HG02938 (cell line): ENCODE data around the gene CMTR1.
"Not testable (repeated sequence)": the region's sequence is repeated elsewhere in the genome, so short reads cannot be mapped to it uniquely, and the experiment has no call there.

Experiments
- ATAC-seq: cut with Tn5 transposase; IDR thresholded peaks from one replicate; pipeline ENCODE4 v1.9.1; 2021; ENCODE audit warnings: mild to moderate bottlenecking, moderate library complexity; ENCODE audit not compliant: unreplicated experiment

Gene CMTR1

DNA sequence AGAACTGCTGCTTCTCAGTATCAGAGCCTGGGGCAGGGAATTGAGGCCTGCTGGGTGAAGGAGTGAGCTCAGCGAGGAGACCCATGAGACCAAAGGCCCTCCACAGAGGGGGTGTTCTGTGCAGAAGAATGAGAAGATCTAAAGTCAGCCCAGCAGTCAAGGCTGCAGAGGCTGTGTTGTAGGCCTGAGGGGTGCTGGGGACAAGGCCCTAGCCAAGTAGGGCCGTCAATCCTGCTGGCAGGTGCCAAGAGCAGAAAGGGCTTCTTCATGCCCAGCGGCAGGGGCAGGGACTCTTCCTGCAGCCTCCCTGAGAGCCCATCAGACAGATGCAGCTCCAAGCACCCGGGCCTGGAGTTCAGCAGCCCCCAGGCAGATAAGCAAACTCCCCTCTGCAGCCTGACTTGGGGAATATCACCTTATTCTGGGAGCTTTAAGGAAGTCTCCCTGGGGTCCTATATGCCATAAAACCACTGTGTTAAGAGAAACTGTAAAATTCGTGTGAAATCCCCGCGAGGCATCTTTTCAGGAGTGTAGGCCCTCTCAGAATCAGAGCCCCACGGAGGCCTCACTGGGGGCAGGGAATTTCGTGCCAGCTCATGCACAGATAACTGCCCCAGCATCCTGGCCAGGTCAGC is 57.6 kb downstream of the CMTR1 start:
- ATAC-seq: no peak

DNA sequence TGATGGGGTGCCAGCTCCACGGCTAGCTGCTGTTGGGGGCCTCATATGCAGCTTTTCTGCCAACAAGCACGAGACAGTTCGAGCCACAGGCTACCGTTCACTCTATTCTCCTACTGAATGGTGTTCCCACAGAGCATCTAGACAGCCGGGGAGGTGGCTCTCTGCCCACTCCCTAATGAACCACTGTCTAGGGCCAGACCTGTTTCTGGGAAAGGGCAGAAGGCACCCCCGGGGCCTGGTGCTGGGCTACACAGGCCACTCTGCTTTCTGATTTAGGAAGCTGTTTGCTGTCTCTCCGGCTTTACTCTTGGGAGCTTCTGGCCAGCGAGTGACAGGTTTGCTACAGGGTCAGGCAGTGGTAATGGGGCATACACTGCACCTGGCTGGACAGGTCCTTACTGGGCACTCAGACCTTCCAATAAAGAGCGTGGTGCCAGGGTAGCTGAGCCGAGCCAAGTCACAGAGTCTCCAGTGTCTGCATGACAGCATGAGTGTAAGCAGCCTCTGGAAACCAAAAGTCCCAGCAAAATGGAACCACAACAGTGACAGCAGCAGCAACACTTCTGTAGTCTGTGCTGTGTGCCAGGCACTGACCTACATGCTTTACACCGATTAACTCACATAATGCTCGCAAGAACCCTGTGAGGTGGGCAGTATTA is 58.3 kb downstream of the CMTR1 start:
- no peak for ATAC-seq

DNA sequence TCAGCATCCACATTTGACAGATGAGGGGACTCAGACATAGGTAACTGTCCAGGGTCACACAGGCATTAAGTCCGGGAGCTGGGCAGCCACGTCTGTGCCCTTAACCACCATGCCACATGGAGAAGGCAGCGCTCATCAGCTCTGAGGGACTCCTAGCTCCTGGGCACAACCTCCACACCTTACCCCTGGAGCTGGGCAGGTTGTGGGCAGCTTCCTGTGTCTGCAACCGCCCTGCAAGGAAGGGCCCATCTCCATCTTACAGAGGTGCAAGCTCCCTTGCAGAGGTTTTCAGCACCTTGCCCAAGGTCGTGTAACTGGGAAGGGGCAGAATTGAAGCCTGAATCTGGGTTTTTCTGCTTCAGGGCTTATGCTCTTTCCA is 58.8 kb downstream of the CMTR1 start:
- no peak for ATAC-seq

DNA sequence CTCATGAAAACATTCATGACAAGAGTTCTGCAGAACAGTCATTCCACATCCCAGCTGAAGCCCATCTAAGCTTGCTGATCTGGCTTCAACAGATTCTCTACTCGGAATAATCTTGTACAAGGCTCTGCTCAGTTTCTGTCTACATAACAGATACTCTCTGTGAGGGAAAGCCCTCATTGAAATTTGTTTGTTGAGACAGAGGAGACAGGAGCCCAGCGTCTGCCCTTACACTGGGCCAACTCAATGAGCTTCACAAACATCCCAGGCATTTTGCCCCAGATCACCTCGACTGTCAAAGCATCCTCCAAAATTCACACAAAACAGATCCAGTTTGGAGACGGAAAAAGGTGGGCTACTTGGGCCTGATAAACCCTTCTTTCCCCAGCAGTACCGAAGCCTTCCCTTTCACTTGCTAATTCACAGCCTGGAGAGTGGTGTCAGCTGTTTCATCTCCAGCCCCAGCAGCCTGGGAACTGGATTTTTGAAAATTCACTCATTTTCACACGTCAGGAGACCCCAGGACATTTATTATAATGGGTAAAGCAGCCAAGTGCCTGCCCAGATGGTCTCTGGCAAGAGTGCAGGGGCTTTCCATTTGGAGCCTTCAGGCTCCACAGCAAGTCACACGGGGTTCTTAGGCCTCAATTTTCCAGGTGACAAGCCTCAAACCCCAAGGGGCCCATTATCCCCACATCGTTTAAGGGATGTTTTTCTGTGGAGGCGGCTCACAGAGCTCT is 59.4 kb downstream of the CMTR1 start:
- no peak for ATAC-seq

DNA sequence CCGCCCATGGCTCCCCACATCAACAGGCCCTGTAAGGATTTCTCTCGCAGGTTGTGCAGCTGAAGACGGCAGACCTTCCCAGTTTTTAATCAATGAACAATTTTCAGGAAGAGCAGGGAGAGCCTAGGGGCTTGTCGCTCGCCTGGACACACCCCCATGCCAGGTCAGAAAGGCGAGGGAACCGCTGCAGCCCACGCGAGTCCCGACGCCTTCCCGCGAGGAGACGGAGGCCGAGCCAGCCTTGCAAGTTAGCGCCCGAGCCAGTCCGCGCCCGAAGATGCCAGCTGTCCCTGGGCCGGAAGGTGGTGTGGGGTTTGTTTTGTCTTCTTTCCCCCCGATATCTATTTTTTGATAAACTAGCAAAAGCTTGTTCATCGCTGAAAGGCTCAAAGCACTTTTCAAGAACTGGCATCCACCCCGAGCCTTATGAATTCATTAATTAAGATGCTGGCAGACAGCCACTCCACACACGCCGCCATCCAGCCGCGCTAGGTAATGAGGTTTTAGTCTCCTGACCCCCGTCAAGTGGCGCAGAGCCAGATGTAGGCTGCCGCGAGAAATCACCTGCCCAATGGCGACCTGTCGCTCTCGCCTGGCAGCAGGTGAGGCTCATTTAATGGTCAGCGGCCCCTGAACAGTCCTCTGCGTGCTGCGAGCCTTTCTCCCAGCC is 60.1 kb downstream of the CMTR1 start:
- no peak for ATAC-seq

DNA sequence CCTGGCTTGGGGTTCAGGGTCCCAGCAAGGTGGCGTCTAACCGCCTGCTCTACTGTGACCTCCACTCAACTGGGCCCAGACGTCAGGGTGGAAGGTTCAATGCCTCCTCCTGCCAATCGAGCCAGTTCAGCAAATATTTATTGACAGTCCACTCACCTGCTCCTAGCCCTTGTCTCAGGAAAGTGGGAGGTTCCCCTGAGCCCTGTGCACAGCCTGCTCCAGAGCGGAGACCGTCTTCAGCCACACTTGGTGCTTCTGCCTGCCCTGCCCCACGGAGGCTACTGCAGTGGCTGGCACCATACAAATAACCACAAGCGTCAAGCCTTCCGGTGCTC is 60.6 kb downstream of the CMTR1 start:
- no peak for ATAC-seq

DNA sequence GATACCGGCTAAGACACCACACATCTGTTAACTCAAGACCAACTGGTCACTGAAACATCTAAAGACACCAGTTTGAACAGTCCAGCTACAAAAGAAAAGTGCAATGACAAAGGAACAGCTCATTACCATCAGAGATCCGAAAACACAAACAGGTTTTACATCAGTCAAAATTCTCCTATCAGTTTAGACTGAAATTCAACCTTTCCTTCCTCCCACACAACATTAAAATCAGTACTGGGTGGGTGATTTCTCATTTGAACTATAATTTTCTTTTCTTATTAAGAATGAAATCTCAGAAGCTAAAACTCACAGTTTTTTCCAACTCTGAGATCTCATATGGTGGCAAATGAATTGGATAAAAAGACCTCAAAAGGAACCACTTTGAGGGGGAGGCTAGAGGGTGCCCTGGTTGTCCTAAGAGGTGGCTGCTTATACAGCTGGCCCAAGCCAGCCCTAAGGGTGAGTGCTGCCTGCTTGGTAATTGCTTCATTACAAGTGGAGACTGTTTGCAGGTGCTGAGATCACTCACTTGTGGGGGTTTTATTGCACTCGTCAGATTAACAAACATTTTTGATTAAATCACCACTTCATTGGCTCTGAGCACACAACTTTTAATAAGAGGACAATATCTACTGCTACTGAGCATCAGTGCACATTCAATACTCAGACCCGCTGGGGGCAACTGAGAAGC is 62.4 kb downstream of the CMTR1 start:
- ATAC-seq: no peak

DNA sequence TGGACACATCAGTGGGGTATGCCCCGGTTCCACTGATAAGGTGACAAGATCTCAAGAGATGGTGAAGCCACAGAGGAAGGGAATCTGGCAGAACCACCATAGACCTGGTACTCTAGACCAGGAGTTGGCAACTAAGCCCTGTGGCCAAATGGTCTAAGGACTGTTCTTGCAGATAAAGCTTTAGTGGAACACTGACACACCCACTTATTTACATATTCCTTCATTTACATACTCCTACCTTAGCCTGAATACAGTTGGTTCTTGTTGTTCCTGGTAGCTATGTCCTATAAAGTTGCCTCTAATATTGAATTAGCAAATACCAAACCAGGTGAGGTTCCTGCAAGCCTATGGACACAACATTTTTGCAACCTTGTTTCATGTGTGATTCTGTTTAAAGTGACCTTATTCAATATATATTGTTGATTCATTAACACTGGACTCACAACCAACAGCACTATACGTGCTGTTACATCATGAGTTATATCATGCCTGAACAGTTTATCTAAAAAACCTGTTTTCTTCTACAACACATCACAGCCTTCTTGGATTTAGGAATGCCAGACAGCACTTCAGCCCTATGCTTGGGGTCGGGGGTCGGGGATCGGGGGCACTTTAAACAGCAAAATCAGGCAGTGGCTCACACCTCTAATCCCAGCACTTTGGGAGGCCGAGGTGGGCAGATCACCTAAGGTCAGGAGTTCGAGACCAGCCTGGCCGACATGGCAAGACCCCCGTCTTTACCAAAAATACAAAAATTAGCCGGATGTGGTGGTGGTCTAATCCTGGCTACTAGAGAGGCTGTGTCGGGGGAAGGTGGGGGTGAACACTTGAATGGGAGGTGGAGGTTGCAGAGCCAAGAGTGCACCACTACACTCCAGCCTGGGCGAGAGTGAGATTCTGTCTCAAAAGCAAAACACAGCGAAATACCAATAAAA is 64.2 kb downstream of the CMTR1 start:
- no peak for ATAC-seq

DNA sequence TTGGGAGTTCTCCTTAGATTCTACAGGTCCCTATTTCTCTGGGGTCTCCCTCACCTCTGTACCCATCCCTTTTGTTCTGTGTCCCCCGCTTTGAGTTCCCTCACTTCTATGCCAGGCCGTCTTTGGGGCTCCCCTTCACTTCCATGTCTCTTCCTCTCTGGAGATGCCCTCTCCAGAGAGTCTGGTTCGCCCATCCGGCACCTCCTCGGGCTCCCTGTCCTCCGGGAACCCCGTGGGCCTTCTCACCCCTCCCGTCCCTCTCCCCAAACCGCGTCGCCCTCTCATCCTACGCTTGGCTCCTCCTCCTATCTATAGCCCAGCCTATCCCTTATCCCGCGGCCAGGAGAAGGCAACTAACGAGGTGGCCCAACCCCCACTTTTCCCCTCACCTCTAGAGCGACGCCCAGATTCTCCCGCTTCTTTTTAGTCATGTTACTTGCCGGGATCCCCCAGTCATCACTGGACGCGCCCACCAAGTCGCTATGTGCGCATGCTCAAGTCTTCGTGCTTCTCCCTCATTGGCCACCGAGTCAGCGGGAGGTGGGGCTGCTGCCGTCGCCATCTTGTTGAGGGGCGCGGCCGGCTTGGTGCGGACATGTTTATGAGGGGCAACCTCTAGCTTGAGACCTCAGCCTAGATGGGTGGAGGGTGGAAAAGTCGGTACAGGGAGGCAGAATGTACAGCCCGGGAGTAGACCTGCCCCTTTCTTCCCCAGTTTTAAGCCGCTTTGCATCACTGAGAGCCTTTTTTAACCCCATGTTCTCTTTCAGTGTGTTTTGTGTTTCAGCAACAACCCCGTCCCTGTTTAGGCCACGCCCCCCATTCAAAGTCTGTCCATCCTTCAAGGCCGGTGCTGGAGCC is 66.6 kb downstream of the CMTR1 start, which contains the start of gene CCDC167:
CCDC167 (minus strand) TSS at position 461 of the 861 bp plus-strand sequence; CDS start at position 431, 30 bp downstream.
- peak; percentile 84 for ATAC-seq

DNA sequence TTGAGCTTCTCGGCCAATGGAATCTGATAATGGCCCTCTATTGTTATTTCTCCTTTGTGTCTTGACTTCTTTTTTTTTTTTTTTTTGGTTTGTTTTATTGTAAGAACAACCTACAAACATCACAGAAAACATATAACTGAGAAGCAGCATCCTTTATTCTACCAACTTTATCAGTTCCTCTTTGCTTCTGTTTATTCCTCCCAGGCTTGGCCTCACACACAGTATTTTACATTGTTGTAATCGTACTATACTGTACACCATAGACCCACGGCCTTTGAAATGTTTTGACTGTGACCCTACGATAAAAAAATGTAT is 67.2 kb downstream of the CMTR1 start:
- no peak for ATAC-seq

DNA sequence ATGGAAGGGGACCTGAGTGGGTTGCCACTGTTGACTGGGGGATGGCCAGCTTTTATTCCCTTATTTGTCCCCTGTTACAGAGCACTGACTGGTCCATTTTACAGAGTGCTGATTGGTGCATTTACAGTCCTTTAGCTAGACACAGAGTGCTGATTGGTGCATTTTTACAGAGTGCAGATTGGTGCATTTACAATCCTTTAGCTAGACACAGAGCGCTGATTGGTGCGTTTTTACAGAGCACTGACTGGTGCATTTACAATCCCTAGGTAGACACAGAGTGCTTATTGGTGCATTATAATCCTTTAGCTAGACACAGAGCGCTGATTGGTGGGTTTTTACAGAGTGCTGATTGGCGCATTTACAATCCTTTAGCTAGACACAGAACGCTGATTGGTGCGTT is 67.9 kb downstream of the CMTR1 start:
- not testable (repeated sequence) for ATAC-seq

DNA sequence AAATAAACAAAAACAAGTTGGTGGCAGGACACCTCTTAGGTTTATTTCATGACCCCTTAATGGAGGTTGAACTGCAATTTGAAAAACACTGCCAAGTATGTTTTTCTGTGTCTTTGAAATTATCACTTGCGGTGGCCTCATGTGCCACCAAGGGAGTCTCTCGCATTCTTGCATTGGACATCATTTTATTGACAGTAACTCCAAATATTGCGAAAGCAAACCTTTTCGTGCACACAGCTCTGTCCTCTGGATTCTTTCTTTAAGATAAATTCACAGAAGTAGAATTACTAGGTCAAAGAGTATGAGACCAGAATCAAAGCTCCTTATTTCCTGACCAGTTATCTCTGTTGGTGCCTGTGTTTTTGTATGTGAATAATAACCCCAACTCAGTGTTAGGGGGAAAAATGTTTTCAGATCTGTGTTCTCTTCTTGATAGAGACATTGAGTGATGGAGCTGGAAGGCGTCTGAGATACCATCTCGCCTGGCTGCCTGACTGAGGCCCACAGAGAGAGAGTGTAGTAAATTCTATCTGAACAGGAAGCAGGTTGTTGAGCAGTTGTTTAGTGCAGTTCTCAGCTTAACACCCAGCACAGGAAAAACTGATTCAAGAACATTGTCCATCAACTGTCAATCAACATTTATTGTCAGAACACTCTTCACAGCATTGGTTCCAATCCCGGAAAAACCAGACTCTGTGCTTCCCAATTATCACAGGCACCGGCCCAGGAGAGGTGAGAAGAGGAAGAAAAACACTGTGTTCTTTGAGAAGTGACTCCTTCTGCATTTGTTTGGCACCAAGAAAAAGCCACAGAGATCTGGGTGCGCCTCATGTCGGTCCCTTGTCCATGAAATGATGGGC is 68.8 kb downstream of the CMTR1 start:
- no peak for ATAC-seq

DNA sequence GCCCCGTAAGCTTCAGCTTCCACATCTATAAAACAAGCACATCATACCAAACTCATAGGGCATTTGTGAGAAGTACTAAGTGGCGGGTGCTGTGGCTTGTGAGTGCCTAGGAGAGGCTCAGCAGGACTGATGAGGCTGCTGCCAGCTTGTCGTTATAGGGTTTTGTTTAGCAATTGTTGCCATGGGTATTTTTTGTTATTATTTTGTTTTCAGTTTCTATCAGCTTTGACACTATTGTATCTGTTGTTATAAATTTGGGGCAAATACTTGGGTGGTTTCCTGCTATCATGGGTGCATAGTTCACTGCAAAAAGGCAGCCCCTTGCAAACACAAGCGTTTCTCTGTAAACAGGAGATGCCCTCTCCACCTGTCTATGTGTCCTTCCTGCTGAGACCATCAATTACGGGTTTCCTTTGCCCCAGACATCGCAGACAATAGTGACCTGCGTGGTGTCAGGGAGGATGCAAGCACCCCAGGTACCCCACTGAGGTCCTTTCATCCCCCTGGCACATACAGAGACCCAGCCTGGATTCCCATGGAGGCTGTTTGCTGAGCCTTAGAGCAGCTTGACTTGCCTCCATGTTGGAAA is 69.8 kb downstream of the CMTR1 start:
- ATAC-seq: no peak

DNA sequence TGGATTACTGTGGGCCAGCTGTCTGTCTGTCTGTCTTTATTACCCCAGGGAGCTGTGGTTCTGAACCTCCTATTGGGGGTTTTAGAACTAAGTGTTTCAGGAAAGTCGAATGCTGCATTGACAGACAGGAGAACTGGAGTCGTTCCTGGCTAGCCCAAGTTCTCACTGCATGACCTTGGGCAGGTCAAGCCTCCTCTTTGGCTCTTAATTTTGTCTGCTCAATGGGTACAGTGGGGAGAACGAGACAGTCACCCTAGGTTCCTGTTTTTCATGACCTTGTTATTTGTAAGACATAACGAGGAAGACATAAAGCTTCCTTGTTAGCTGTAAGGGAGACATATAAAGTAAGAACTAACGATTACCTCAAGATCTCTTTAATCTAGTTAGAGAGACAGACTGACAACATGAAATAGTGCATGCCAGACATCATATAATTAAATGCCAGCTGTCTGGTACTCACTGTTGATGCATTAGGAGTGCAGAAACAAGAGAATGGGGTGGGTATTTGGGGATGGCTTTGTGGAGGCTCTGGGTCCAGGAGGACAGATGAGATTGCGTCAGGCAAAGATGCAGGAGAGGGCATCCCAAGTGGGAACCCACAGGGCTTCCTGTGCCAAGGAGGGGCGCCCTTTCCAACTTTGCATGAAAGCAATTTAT is 70.4 kb downstream of the CMTR1 start:
- ATAC-seq: no peak

DNA sequence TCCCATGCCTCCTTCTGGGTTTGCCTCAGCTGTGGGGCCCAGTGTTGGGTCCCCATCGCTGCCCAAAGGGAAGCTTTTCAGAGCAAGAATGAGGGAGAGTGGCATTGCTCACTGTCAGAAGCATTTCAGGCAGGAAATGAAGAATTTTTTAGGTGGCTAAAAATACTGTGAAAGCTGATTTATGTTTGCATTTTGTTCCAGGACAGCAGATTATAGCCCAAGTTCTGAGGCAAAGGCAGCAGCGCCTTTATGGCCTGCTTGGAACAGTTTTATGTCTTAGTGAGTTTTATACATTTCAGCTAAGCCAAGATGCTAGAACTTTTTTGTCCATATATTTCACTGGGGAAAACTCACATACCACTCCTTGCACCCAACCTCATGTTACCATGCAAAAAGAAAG is 71.0 kb downstream of the CMTR1 start:
- ATAC-seq: no peak

DNA sequence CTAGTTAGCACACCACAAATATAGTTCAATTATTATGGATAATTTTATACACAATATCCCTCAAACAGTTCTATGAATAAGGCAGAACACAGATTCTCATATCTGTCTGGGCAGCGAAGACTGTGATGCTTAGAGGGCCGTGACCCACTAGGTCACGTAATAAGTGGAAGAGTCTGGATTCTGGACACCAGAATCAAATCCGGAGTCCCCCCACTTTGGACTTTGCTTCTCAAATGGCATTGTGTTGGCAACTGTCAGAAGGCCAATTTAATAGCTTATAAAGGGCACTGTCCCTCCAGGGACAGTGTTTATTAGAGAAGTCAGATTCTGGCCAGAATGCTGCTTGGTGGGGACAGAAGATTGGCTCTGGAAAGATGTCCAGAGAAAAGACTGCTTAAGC is 73.5 kb downstream of the CMTR1 start:
- ATAC-seq: no peak

DNA sequence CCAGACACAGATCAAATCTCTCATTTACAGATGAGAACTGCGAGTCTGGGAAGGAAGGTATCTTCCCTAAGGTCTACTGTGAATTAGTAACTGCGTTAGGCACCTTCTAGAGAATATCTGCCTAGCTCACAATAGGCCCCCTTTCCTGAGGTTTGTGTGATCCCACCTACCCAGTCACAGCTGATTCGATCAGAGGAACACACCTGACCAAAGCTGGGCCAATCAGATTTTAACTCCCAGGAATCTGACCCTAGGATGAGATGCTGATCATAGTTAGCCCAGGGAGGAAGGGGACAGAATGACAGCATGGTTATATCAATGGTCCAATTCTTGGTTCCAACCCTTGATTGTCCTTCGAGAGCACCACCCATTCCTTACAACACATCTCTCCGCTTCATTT is 74.1 kb downstream of the CMTR1 start:
- ATAC-seq: no peak
